Mammary epithelial cell (primary cell): ENCODE results near the gene XPR1.

Experiments used
- CTCF ChIP-seq, 2 donors: IDR thresholded peaks in 1 of 2; conservative IDR thresholded peaks in 1 of 2; 2 replicates each; pipeline ENCODE4 v1.5.1; 2011 to 2012; ENCODE audit warnings: inconsistent platforms in 2 of 2, low read length in 2 of 2, mild to moderate bottlenecking in 2 of 2, control low read depth in 1 of 2, low read depth in 1 of 2; ENCODE audit not compliant: insufficient read depth in 1 of 2; ENCODE audit errors: extremely low read depth in 1 of 2
- EZH2 ChIP-seq: IDR thresholded peaks from 2 replicates; pipeline ENCODE4 v1.6.1; 2012; ENCODE audit warnings: low read length, inconsistent platforms, borderline replicate concordance

- TF ChIP-seq CTCF (conservative IDR thresholded peaks at IDR 0.05 in 1 of 2, IDR thresholded peaks at IDR 0.05 in 1 of 2; ENCODE audit: extremely low read depth in 1 of 2, insufficient read depth in 1 of 2, low read depth in 1 of 2, low read length in 2 of 2) (no peak), EZH2 (no peak)
Measured at GRCh38 chr1:180851995-180852887, 220.4 kb downstream of the XPR1 start.
